AG10803 (cell line): ENCODE results near the gene CAPN10.

Experiments used
- DNase-seq: peaks from one replicate; pipeline ENCODE4 v3.0.0; 2010; ENCODE audit warnings: low read depth
- H3K4me3 ChIP-seq: 2 replicates; pipeline ENCODE4 v1.5.1; 2011; ENCODE audit warnings: mild to moderate bottlenecking, low read length, control low read depth
- CTCF ChIP-seq: conservative IDR thresholded peaks from 2 replicates; pipeline ENCODE4 v1.5.1; 2011; ENCODE audit warnings: mild to moderate bottlenecking, low read length, control low read depth, inconsistent platforms

The CAPN10 gene

GRCh38 chr2:240640939-240641338, 54.4 kb downstream of the CAPN10 start:
- TF ChIP-seq CTCF, result peak; percentile 44
- no peak overlapping the region for H3K4me3 ChIP-seq
- peak; percentile 21 for DNase-seq

GRCh38 chr2:240642061-240642805, 55.7 kb downstream of the CAPN10 start:
- no peak for TF ChIP-seq CTCF
- no peak for DNase-seq
- no peak overlapping the region for H3K4me3 ChIP-seq

- TF ChIP-seq CTCF, result no peak
- no peak for DNase-seq
- H3K4me3 ChIP-seq, result no peak overlapping the region
Observed at GRCh38 chr2:240642806-240643092, 56.2 kb downstream of the CAPN10 start.

GRCh38 chr2:240643093-240643810, 56.7 kb downstream of the CAPN10 start:
- TF ChIP-seq CTCF, result no peak

GRCh38 chr2:240643811-240644150, 57.2 kb downstream of the CAPN10 start:
- no peak overlapping the region for H3K4me3 ChIP-seq
- no peak for DNase-seq
- no peak for TF ChIP-seq CTCF

More at GRCh38 chr2:240643093-240643810, 56.7 kb downstream of the CAPN10 start:
- DNase-seq, result no peak
- no peak overlapping the region for H3K4me3 ChIP-seq

- no peak overlapping the region for H3K4me3 ChIP-seq
- DNase-seq, result no peak
- no peak for TF ChIP-seq CTCF
Observed at GRCh38 chr2:240644171-240644651, 57.7 kb downstream of the CAPN10 start.

GRCh38 chr2:240644859-240645301, 58.3 kb downstream of the CAPN10 start:
- H3K4me3 ChIP-seq, result no peak overlapping the region
- no peak for DNase-seq
- TF ChIP-seq CTCF, result no peak
